ENCODE measurements around the gene ZNF33B. TPM values are rescaled to one million over a fixed set of nuclear protein-coding genes. Genes with fewer than 3 reads are reported as not detected.

The ZNF33B gene
- total and polyA plus RNA-seq, 9 of the 15 experiments (the other 6 are each of a cell fraction or from before 2014, with no cell fraction given): 6.9 to 23.9 (median 15.4) TPM

- TF ChIP-seq CBX3 (IDR thresholded peaks at IDR 0.05; ENCODE audit: borderline replicate concordance in 1 of 2, low read length in 2 of 2) (peak in 1 of 2 experiments; percentile 33; a peak in 2 of 3 replicates), RCOR1 (IDR thresholded peaks at IDR 0.05; ENCODE audit: borderline replicate concordance in 1 of 2, low read depth in 2 of 2, low read length in 2 of 2) (0 out of 4 replicates have a peak, but pooled peaks of 1 of the 2 experiments have one; percentile 20), SREBF2 (CRISPR knock-in tag; IDR thresholded peaks at IDR 0.05) (no peak), ARID3A (IDR thresholded peaks at IDR 0.05; ENCODE audit: borderline replicate concordance, low read depth, low read length) (no peak), MTA2 (IDR thresholded peaks at IDR 0.05; ENCODE audit: low read depth) (no peak), PREB (CRISPR knock-in tag; IDR thresholded peaks at IDR 0.05) (no peak), HDAC2 (IDR thresholded peaks at IDR 0.05) (0 out of 2 replicates have a peak, but pooled peaks have one; percentile 41), FOXP4 (CRISPR knock-in tag; IDR thresholded peaks at IDR 0.05; ENCODE audit: borderline replicate concordance) (no peak), ZNF280B (CRISPR knock-in tag; IDR thresholded peaks at IDR 0.05) (no peak), CREB1 (IDR thresholded peaks at IDR 0.05) (peak; percentile 92), CREB1 (CRISPR knock-in tag; IDR thresholded peaks at IDR 0.05) (peak; percentile 75), GTF2F1 (IDR thresholded peaks at IDR 0.05; ENCODE audit: low read depth, low read length) (no peak), POLR2A (conservative IDR thresholded peaks at IDR 0.05) (peak; percentile 78), SMARCA4 (IDR thresholded peaks at IDR 0.05) (no peak), ZNF511 (CRISPR knock-in tag; IDR thresholded peaks at IDR 0.05) (peak; percentile 68; the same call in 1 of the 2 replicates), MIER1 (IDR thresholded peaks at IDR 0.05; ENCODE audit: low read depth) (no peak), FOXJ3 (CRISPR knock-in tag; IDR thresholded peaks at IDR 0.05) (no peak), POU5F1 (IDR thresholded peaks at IDR 0.05; ENCODE audit: borderline replicate concordance, low read depth, low read length, partially characterized antibody) (no peak), ZFP36 (IDR thresholded peaks at IDR 0.05; ENCODE audit: low read depth, low read length, partially characterized antibody) (no peak)
Observed at GRCh38 chr10:42552188-42553063, 85.9 kb downstream of the ZNF33B start (continued).
